Measurements from ENCODE around the gene SAMD4B. TPM values are rescaled to one million over a fixed set of nuclear protein-coding genes. Genes with fewer than 3 reads are reported as not detected.

The SAMD4B gene
- total and polyA plus RNA-seq, 2 of the 8 experiments (the other 6 are each of a cell fraction or from before 2014, with no cell fraction given) = 137 to 158 TPM

DNA sequence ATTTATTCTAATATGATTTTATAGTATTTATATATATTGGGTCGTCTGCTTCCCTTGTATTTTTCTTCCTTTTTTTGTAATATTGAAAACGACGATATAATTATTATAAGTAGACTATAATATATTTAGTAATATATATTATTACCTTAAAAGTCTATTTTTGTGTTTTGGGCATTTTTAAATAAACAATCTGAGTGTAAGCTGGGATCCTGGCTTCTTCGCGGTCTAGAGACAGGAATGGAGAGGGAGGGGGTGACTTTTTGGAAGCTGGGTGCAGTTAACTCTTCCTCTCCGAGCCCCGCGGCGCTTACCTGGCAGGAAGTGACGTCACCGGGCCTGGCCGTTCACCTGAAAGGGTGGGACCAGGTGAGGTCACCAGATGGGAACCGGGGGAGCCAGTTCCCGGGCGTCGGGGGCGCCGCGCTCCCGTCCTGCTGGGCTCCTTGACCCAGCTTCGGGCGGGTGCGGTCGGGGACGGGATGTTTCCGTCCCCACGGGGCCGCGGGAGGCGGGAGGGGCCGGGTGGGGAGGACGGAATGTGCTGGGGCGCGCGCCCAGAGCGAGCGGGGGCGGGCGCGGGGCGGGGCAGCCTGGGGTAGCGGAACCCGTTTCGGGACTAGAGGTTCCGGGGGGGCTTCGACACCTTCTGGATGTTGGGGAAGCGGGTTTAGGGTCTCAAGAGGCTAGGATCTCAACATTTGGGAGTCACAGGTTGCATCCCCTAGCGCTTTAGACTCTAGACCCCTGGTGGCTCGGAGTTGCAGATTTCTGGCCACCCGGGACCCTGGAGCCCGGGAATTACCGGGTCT, 67.2 kb downstream of the SAMD4B start (continued):
- TF ChIP-seq ZNF274 (IDR thresholded peaks at IDR 0.05; ENCODE audit: borderline replicate concordance, extremely low read depth, low read length) = no peak
- TF ChIP-seq EGR1 (IDR thresholded peaks at IDR 0.05; ENCODE audit: borderline replicate concordance, low read depth, low read length) = peak; percentile 67; the same call in 1 of the 2 replicates
- TF ChIP-seq, protein P1, sequence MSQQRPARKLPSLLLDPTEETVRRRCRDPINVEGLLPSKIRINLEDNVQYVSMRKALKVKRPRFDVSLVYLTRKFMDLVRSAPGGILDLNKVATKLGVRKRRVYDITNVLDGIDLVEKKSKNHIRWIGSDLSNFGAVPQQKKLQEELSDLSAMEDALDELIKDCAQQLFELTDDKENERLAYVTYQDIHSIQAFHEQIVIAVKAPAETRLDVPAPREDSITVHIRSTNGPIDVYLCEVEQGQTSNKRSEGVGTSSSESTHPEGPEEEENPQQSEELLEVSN (IDR thresholded peaks at IDR 0.05) = 0 out of 2 replicates have a peak, but pooled peaks have one; percentile 20
- TF ChIP-seq JUND (IDR thresholded peaks at IDR 0.05; ENCODE audit: low read length) = peak; percentile 97
- TF ChIP-seq TEAD4 (IDR thresholded peaks at IDR 0.05; ENCODE audit: low read depth, low read length) = no peak; the same call in 1 of the 2 replicates
- TF ChIP-seq RFX5 (IDR thresholded peaks at IDR 0.05; ENCODE audit: borderline replicate concordance, low read depth, low read length) = no peak
- no peak for TF ChIP-seq EP300 (IDR thresholded peaks at IDR 0.05; ENCODE audit: borderline replicate concordance in 1 of 2, low read depth in 2 of 2, low read length in 2 of 2)
- TF ChIP-seq, protein P2, sequence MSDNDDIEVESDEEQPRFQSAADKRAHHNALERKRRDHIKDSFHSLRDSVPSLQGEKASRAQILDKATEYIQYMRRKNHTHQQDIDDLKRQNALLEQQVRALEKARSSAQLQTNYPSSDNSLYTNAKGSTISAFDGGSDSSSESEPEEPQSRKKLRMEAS (IDR thresholded peaks at IDR 0.05) = no peak
- no peak for TF ChIP-seq RXRA (IDR thresholded peaks at IDR 0.05; ENCODE audit: insufficient read depth, low read depth, low read length)
- TF ChIP-seq BCL11A (IDR thresholded peaks at IDR 0.05; ENCODE audit: low read depth in 2 of 2, low read length in 2 of 2) = no peak
- no peak for TF ChIP-seq SIRT6 (IDR thresholded peaks at IDR 0.05; ENCODE audit: low read length)
- TF ChIP-seq SP2 (IDR thresholded peaks at IDR 0.05; ENCODE audit: low read length) = no peak
- TF ChIP-seq POLR2A (IDR thresholded peaks at IDR 0.05; ENCODE audit: control extremely low read depth in 1 of 2, low read depth in 2 of 2, low read length in 2 of 2) = peak; percentile 55 to 96; a peak in 2 of 3 replicates
- TF ChIP-seq TAF7 (optimal IDR thresholded peaks at IDR 0.05; ENCODE audit: borderline replicate concordance, low read depth, low read length) = peak; percentile 54
- TF ChIP-seq TBP (IDR thresholded peaks at IDR 0.05; ENCODE audit: low read depth, low read length) = peak; percentile 78
- TF ChIP-seq, protein P3, sequence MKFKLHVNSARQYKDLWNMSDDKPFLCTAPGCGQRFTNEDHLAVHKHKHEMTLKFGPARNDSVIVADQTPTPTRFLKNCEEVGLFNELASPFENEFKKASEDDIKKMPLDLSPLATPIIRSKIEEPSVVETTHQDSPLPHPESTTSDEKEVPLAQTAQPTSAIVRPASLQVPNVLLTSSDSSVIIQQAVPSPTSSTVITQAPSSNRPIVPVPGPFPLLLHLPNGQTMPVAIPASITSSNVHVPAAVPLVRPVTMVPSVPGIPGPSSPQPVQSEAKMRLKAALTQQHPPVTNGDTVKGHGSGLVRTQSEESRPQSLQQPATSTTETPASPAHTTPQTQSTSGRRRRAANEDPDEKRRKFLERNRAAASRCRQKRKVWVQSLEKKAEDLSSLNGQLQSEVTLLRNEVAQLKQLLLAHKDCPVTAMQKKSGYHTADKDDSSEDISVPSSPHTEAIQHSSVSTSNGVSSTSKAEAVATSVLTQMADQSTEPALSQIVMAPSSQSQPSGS (IDR thresholded peaks at IDR 0.05; ENCODE audit: low read length) = peak; percentile 94
- TF ChIP-seq EZH2 (IDR thresholded peaks at IDR 0.05; ENCODE audit: low read depth, low read length, severe bottlenecking) = no peak
- TF ChIP-seq CBX5 (IDR thresholded peaks at IDR 0.05; ENCODE audit: low read depth, low read length) = no peak
- no peak for TF ChIP-seq BRCA1 (IDR thresholded peaks at IDR 0.05; ENCODE audit: low read depth, low read length)
- TF ChIP-seq, protein P4, sequence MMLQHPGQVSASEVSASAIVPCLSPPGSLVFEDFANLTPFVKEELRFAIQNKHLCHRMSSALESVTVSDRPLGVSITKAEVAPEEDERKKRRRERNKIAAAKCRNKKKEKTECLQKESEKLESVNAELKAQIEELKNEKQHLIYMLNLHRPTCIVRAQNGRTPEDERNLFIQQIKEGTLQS (IDR thresholded peaks at IDR 0.05; ENCODE audit: insufficient read depth, low read depth, low read length) = no peak
- TF ChIP-seq SIX5 (IDR thresholded peaks at IDR 0.05; ENCODE audit: low read depth, low read length) = no peak

All from H1 (cell line).